H1 (cell line): Measurements from ENCODE around the gene HHAT. TPM values are rescaled to one million over a fixed set of nuclear protein-coding genes. Genes with fewer than 3 reads are reported as not detected.

Experiments used
- PHF8 ChIP-seq: fragments of 200-600 bp; sonication (generic); conservative IDR thresholded peaks from 2 replicates; pipeline ENCODE4 v1.7.1; 2012; ENCODE audit warnings: low read depth, mild to moderate bottlenecking, inconsistent platforms, low read length, moderate library complexity
- TBP ChIP-seq: IDR thresholded peaks from 2 replicates; pipeline ENCODE4 v1.6.1; 2011; ENCODE audit warnings: low read depth, low read length, improper control_type of control experiment
- polyA plus RNA-seq, 7 experiments: library from polyadenylated mRNA; depleted of rRNA in 3 of 7; stranded (reverse) in 5 of 7; unstranded in 2 of 7; fragments of >200 nt in 5 of 7; fragments of 200-250 nt in 2 of 7; gene quantifications; 1 replicate in 5 of 7; 2 replicates in 1 of 7; 4 replicates in 1 of 7; pipeline versions ENCODE4 v1.2.1 to v1.2.3, GENCODE V29; 2011 to 2013; ENCODE audit warnings: missing spikeins in 2 of 7, mixed read lengths in 2 of 7
- total RNA-seq: library from RNA; stranded (reverse); fragmentation: NEBNext Ultra II Directional; extraction: Animal tissue kit (Norgen Biotek cat#: 25700); gene quantifications from 2 replicates; pipeline ENCODE4 v1.2.1, GENCODE V29; 2021

The HHAT gene
- total and polyA plus RNA-seq, 2 of the 8 experiments (the other 6 are each of a cell fraction or from before 2014, with no cell fraction given): 0.15 to 0.51 TPM

DNA sequence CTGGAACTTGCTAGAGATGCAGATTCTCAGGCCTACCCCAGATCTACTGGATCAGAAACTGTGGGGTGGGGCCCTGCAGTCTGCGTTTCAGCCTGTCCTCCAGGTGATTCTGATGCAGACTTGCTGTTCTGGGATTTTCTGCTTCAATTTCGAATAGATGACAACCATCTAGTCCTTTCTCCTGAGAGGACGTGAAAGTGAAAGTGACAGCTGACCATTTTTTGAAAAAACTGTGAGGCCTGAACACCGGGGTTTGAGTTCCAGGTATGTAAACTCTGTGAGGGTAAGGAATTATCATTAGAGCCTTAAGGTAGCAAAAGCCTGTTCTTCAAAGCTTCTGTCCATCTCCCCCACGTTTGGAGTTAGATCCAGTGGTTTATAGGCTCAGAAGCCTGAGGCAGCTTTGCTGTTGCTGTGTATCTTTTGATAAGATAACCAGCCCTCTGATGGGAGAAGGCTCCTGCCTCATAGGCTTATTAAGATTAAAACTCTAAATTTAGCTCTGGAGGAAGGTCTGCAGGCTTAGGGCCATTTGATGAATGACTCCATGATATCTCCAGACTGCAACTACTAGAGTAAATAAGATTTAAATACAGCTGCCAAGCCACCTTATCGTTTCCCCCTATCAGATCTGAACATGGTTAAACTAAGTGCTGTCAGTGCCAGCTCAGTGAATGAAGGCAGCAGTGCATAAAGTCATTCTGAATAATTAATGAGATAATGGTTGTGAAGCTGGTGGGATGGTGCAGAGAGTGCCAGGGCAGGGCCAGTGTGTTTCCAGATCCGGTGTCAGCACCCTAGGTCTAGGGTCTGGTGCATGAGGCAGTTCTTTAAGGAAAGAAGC, 335.2 kb downstream of the HHAT start (continued):
- TF ChIP-seq TBP: no peak
- no peak for TF ChIP-seq PHF8
